Measurements from ENCODE around the gene KCNS1.

GRCh38 chr20:45082468-45082867, 18.5 kb downstream of the KCNS1 start:
- no peak for TF ChIP-seq CTCF (conservative IDR thresholded peaks at IDR 0.05 in 1 of 2, IDR thresholded peaks at IDR 0.05 in 1 of 2; ENCODE audit: low read depth in 1 of 2, low read length in 2 of 2)
- TF ChIP-seq EZH2 (IDR thresholded peaks at IDR 0.05; ENCODE audit: low read length, missing control alignments): no peak

All from fibroblast of lung (primary cell).